ENCODE measurements around the gene FAM120B. TPM values are rescaled to one million over a fixed set of nuclear protein-coding genes. Genes with fewer than 3 reads are reported as not detected.

FAM120B gene
- total RNA-seq, 4 donors from 2014 or later, result 24.6 to 40.3 (median 31.9) TPM

GRCh38 chr6:170277893-170278742 lies 28.4 kb upstream of the FAM120B start:
- WGBS, 2 donors (ENCODE audit: low coverage in 1 of 2), result 69 to 73% methylated on average over 2 to 4 of the region's 8 CpGs
- peak overlapping the region in 1 of 4 donors; percentile 68 for H3K27ac ChIP-seq
- no peaks in the 10 kb centered on the region for H3K9me3 ChIP-seq
- no peak for ATAC-seq
- no peak for TF ChIP-seq EP300 (IDR thresholded peaks at IDR 0.05)
- TF ChIP-seq POLR2AphosphoS5 (IDR thresholded peaks at IDR 0.05), result no peak
- TF ChIP-seq, protein P1, sequence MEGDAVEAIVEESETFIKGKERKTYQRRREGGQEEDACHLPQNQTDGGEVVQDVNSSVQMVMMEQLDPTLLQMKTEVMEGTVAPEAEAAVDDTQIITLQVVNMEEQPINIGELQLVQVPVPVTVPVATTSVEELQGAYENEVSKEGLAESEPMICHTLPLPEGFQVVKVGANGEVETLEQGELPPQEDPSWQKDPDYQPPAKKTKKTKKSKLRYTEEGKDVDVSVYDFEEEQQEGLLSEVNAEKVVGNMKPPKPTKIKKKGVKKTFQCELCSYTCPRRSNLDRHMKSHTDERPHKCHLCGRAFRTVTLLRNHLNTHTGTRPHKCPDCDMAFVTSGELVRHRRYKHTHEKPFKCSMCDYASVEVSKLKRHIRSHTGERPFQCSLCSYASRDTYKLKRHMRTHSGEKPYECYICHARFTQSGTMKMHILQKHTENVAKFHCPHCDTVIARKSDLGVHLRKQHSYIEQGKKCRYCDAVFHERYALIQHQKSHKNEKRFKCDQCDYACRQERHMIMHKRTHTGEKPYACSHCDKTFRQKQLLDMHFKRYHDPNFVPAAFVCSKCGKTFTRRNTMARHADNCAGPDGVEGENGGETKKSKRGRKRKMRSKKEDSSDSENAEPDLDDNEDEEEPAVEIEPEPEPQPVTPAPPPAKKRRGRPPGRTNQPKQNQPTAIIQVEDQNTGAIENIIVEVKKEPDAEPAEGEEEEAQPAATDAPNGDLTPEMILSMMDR (IDR thresholded peaks at IDR 0.05), result no peak
- TF ChIP-seq POLR2A (IDR thresholded peaks at IDR 0.05), result no peak
- H3K4me1 ChIP-seq, result peaks cover 0 to 30% (median 14%) of the 10 kb centered on the region in 3 donors
- H3K27me3 ChIP-seq, result peaks cover 11% of the 10 kb centered on the region
- H3K4me3 ChIP-seq, result no peak overlapping the region
- peaks cover 0 to 9% of the 10 kb centered on the region in 2 donors for H3K36me3 ChIP-seq

- ATAC-seq, result no peak
- no peak overlapping the region for H3K27ac ChIP-seq
- WGBS, 2 donors (ENCODE audit: low coverage in 1 of 2), result 62 to 79% methylated on average over 7 to 9 of the region's 9 CpGs
- H3K9me3 ChIP-seq, result no peaks in the 10 kb centered on the region
- peaks cover 0 to 30% (median 14%) of the 10 kb centered on the region in 3 donors for H3K4me1 ChIP-seq
- H3K36me3 ChIP-seq, result peaks cover 0 to 15% of the 10 kb centered on the region in 2 donors
- TF ChIP-seq, protein P1 (IDR thresholded peaks at IDR 0.05), result no peak
- TF ChIP-seq POLR2A (IDR thresholded peaks at IDR 0.05) (no peak), EP300 (IDR thresholded peaks at IDR 0.05) (no peak), POLR2AphosphoS5 (IDR thresholded peaks at IDR 0.05) (no peak)
- H3K4me3 ChIP-seq, result no peak overlapping the region
- H3K27me3 ChIP-seq, result peaks cover 6% of the 10 kb centered on the region
These were observed 27.8 kb upstream of the FAM120B start for GRCh38 chr6:170278743-170279094.

DNA sequence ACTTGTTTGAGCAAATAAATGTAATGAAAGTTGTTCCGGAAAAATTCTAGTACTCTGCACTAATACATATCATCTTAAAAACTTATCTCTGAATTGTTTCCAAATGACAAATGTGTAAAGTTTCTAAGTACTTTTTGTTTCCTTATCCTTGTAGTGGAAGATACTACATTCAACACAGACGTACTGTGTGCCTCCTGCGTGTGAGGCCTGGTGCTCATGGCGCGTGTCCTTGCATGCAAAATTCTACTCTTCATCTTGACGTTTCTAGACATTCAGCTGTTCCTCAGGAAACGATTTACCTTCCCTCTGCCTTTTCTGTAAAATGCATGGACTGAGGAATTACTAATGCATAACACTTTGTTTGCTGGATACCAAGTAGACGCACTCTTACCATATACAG lies 27.1 kb upstream of the FAM120B start:
- Histone ChIP-seq H3K27me3 (peaks cover 6% of the 10 kb centered on the region), H3K9me3 (no peaks in the 10 kb centered on the region), H3K4me3 (no peak overlapping the region), H3K36me3 (peaks cover 0 to 22% of the 10 kb centered on the region in 2 donors), H3K4me1 (peaks cover 0 to 30% (median 14%) of the 10 kb centered on the region in 3 donors), H3K27ac (peak overlapping the region in 1 of 4 donors; percentile 24)
- no peak for ATAC-seq
- WGBS, 2 donors (ENCODE audit: low coverage in 1 of 2), result 84 to 87% methylated on average over 8 of the region's 8 CpGs
- TF ChIP-seq EP300 (IDR thresholded peaks at IDR 0.05) (no peak), POLR2AphosphoS5 (IDR thresholded peaks at IDR 0.05) (no peak)
- TF ChIP-seq, protein P1 (IDR thresholded peaks at IDR 0.05), result no peak

GRCh38 chr6:170279977-170280688 lies 26.4 kb upstream of the FAM120B start:
- 49 to 61% methylated on average over 11 to 13 of the region's 36 CpGs for WGBS, 2 donors (ENCODE audit: low coverage in 1 of 2)

More at GRCh38 chr6:170279977-170280688, 26.4 kb upstream of the FAM120B start:
- Histone ChIP-seq H3K36me3 (peaks cover 0 to 29% of the 10 kb centered on the region in 2 donors), H3K27ac (peak overlapping the region in 3 of 4 donors; percentile 38 to 64 (median 49)), H3K4me1 (peaks cover 0 to 23% (median 14%) of the 10 kb centered on the region in 3 donors), H3K9me3 (no peaks in the 10 kb centered on the region), H3K27me3 (peaks cover 2% of the 10 kb centered on the region), H3K4me3 (peak overlapping the region in 1 of 2 donors; percentile 31)
- ATAC-seq, result peak; percentile 62
- TF ChIP-seq EP300 (IDR thresholded peaks at IDR 0.05) (no peak), POLR2A (IDR thresholded peaks at IDR 0.05) (no peak), POLR2AphosphoS5 (IDR thresholded peaks at IDR 0.05) (no peak)
- TF ChIP-seq, protein P1 (IDR thresholded peaks at IDR 0.05), result peak in 1 of 4 experiments; percentile 21

All from gastroesophageal sphincter (tissue), 4 donors.